ENCODE results near the gene C19orf53.

The C19orf53 gene

DNA sequence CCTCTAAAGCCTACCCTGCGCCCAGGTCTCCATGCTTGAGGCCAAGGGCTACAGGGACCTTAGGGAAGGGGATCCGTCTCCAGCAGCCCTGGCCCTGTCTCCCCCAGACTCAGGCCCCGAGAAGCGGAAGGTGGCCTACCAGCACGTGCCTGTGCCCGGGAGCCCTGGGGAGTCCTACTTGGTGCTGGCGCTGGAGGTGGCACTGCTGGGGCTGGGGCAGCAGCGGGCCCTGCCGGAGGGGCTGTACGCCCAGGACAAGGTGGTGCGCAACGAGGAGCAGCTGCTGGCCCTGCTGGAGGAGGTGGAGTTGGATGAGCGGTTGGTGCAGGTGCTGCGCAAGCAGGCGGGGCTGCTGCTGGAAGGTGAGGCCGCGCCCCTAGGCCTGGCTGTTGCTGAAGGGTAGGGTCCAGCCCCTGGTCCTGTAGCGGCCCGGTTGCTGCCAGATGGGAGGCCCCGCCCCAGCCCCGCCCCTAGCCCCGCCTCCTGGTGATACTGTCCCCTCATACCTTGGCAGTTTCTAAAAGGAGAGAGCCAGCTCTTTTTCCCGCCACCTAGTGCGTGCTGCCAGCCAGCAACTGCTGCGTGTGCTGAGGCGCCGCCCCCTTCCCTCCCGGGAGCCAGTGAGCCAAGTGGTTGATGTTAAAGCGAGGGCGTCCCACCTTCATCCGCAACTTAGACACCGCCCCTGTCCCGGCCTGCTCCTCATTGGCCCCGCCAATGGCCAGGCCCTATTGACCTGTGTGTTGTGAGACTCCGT lies 43.5 kb downstream of the C19orf53 start:
- Histone ChIP-seq H3K27me3 (ENCODE audit: insufficient read depth, low read depth, severe bottlenecking) (no peaks in the 10 kb centered on the region), H3K9me3 (ENCODE audit: severe bottlenecking) (peaks cover 4% of the 10 kb centered on the region), H3K36me3 (peaks cover 47% of the 10 kb centered on the region), H3K4me3 (ENCODE audit: low read depth, low read length) (no peak overlapping the region), H3K27ac (no peak overlapping the region)
- TF ChIP-seq, protein P1, sequence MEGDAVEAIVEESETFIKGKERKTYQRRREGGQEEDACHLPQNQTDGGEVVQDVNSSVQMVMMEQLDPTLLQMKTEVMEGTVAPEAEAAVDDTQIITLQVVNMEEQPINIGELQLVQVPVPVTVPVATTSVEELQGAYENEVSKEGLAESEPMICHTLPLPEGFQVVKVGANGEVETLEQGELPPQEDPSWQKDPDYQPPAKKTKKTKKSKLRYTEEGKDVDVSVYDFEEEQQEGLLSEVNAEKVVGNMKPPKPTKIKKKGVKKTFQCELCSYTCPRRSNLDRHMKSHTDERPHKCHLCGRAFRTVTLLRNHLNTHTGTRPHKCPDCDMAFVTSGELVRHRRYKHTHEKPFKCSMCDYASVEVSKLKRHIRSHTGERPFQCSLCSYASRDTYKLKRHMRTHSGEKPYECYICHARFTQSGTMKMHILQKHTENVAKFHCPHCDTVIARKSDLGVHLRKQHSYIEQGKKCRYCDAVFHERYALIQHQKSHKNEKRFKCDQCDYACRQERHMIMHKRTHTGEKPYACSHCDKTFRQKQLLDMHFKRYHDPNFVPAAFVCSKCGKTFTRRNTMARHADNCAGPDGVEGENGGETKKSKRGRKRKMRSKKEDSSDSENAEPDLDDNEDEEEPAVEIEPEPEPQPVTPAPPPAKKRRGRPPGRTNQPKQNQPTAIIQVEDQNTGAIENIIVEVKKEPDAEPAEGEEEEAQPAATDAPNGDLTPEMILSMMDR (IDR thresholded peaks at IDR 0.05; ENCODE audit: low read depth, low read length), result no peak
- no peak for DNase-seq

- Histone ChIP-seq H3K27me3 (ENCODE audit: insufficient read depth, low read depth, severe bottlenecking) (no peaks in the 10 kb centered on the region), H3K27ac (no peak overlapping the region), H3K9me3 (ENCODE audit: severe bottlenecking) (no peaks in the 10 kb centered on the region), H3K36me3 (peaks cover 45% of the 10 kb centered on the region), H3K4me3 (ENCODE audit: low read depth, low read length) (no peak overlapping the region)
- TF ChIP-seq, protein P1 (IDR thresholded peaks at IDR 0.05; ENCODE audit: low read depth, low read length), result no peak
- DNase-seq, result no peak
These were observed 45.0 kb downstream of the C19orf53 start for GRCh38 chr19:13819238-13819637.

DNA sequence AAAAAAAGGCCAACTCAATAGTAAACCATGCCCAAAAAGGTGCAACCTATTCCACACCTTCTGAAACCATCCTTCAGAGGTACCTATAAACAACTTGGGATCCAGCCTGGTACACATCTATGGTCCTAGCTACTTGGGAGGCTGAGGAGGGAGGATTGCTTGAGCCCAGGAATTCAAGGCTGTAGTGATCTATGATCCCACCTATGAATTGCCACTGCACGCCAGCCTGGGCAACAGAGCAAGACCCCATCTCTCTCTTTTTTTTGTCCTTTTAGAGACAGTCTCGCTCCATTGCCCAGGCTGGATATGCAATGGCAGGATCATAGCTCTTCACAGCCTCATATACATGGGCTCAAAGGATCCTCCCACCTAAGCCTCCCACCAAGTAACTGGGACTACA lies 47.0 kb downstream of the C19orf53 start:
- TF ChIP-seq, protein P1 (IDR thresholded peaks at IDR 0.05; ENCODE audit: low read depth, low read length), result no peak
- peaks cover 37% of the 10 kb centered on the region for H3K36me3 ChIP-seq
- no peak for DNase-seq
- H3K27ac ChIP-seq, result no peak overlapping the region
- H3K9me3 ChIP-seq (ENCODE audit: severe bottlenecking), result no peaks in the 10 kb centered on the region
- no peak overlapping the region for H3K4me3 ChIP-seq (ENCODE audit: low read depth, low read length)
- no peaks in the 10 kb centered on the region for H3K27me3 ChIP-seq (ENCODE audit: insufficient read depth, low read depth, severe bottlenecking)

DNA sequence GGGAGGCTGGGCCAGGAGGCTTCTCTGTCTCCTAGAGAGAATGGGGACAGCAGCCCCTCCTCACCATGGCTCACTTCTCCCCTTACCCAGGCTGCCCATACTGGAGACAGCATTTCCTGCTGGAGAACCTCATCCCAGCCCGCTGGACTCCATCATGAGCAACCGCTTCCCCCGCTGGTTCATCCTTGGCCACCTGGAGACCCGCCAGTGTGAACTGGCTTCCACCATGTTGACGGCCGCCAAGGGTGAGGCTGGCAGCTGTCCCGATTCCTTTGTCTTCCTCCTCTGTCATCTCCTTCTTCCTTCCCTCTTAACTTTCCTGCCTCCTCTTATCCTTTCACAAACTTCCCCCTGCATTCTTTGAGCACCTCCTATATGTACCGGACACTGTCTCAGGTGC lies 49.0 kb downstream of the C19orf53 start:
- no peak for DNase-seq

GRCh38 chr19:13823901-13824300 lies 49.6 kb downstream of the C19orf53 start:
- no peak for DNase-seq
- Histone ChIP-seq H3K36me3 (peaks cover 30% of the 10 kb centered on the region), H3K27ac (no peak overlapping the region), H3K27me3 (ENCODE audit: insufficient read depth, low read depth, severe bottlenecking) (no peaks in the 10 kb centered on the region), H3K4me3 (ENCODE audit: low read depth, low read length) (no peak overlapping the region), H3K9me3 (ENCODE audit: severe bottlenecking) (no peaks in the 10 kb centered on the region)
- TF ChIP-seq, protein P1 (IDR thresholded peaks at IDR 0.05; ENCODE audit: low read depth, low read length), result no peak

More for the DNA sequence above, 49.0 kb downstream of the C19orf53 start:
- Histone ChIP-seq H3K36me3 (peaks cover 30% of the 10 kb centered on the region), H3K27ac (no peak overlapping the region), H3K27me3 (ENCODE audit: insufficient read depth, low read depth, severe bottlenecking) (no peaks in the 10 kb centered on the region), H3K4me3 (ENCODE audit: low read depth, low read length) (no peak overlapping the region), H3K9me3 (ENCODE audit: severe bottlenecking) (no peaks in the 10 kb centered on the region)
- TF ChIP-seq, protein P1 (IDR thresholded peaks at IDR 0.05; ENCODE audit: low read depth, low read length), result no peak

DNA sequence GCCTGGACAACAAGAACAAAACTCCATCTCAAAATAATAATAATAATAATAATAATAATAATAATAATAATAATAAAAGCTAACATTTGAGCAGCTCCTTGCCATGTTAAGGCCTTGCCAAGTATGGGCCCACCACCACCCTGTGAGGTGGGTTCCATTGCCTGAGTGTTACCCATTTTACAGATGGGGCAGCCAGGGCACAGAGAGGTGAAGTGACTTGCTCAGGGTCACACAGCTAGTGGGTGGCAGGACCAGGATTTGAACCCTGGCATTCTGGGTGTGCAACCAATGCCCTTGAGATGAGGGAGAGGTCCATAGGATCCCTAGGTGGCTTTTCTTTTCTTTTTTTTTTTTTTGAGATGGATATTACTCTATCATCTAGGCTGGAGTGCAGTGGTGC lies 50.4 kb downstream of the C19orf53 start:
- TF ChIP-seq, protein P1 (IDR thresholded peaks at IDR 0.05; ENCODE audit: low read depth, low read length), result no peak
- peaks cover 30% of the 10 kb centered on the region for H3K36me3 ChIP-seq

More for the DNA sequence above, 50.4 kb downstream of the C19orf53 start:
- H3K9me3 ChIP-seq (ENCODE audit: severe bottlenecking), result no peaks in the 10 kb centered on the region
- no peak for DNase-seq
- H3K27me3 ChIP-seq (ENCODE audit: insufficient read depth, low read depth, severe bottlenecking), result no peaks in the 10 kb centered on the region
- H3K4me3 ChIP-seq (ENCODE audit: low read depth, low read length), result no peak overlapping the region
- H3K27ac ChIP-seq, result no peak overlapping the region

Measured in WERI-Rb-1 (cell line).